Panc1 (cell line): Measurements from ENCODE around the gene PALS1. TPM values are rescaled to one million over a fixed set of nuclear protein-coding genes. Genes with fewer than 3 reads are reported as not detected.

Source experiments
- ATAC-seq: fragments of 200-7000 bp; cut with Tn5 transposase; 2 replicates; pipeline ENCODE4 v1.9.1; 2020; ENCODE audit warnings: mild to moderate bottlenecking, moderate library complexity
- BruUV-seq: library from RNA; stranded (reverse); fragments of 400-500 nt; replicated peaks from 2 replicates; lab custom pipeline; 2021; lab: Mats Ljungman, UMichigan
- CTCF ChIA-PET: fragments of 300-600 bp; sonication (Branson Sonifier 250); formaldehyde crosslinking; loops from one replicate; lab custom pipeline; 2022; ENCODE audit warnings: antibody characterized with exemption; lab: Charles Lee
- POLR2A ChIA-PET: fragments of 300-600 bp; sonication (Branson Sonifier 250); formaldehyde crosslinking; loops from one replicate; lab custom pipeline; 2022; ENCODE audit warnings: antibody characterized with exemption; lab: Charles Lee
- DNase-seq: peaks from one replicate; pipeline ENCODE4 v3.0.0-alpha.2; 2010; ENCODE audit warnings: low read depth, low spot score
- H3K27ac ChIP-seq: 2 replicates; pipeline ENCODE4 v1.5.1; 2011; ENCODE audit warnings: mild to moderate bottlenecking, low read length, inconsistent platforms
- H3K27me3 ChIP-seq: fragments of 200-500 bp; sonication (Bioruptor generic); 2 replicates; pipeline ENCODE4 v1.6.0; 2014; ENCODE audit warnings: low read length, inconsistent platforms; ENCODE audit not compliant: control insufficient read depth, insufficient read depth
- H3K36me3 ChIP-seq: fragments of 200-500 bp; sonication (Bioruptor generic); 2 replicates; pipeline ENCODE4 v1.5.1; 2014; ENCODE audit warnings: inconsistent platforms, mild to moderate bottlenecking, low read length, moderate library complexity; ENCODE audit not compliant: control insufficient read depth, insufficient read depth
- H3K4me1 ChIP-seq: 2 replicates; pipeline ENCODE4 v1.5.1; 2011; ENCODE audit warnings: inconsistent platforms, mild to moderate bottlenecking, low read length, moderate library complexity; ENCODE audit not compliant: control insufficient read depth, insufficient read depth
- H3K4me3 ChIP-seq, 2 experiments: 2 replicates each; pipeline ENCODE4 v1.5.1; 2011 to 2012; ENCODE audit warnings: low read depth in 2 of 2, low read length in 2 of 2, mild to moderate bottlenecking in 2 of 2, inconsistent platforms in 1 of 2, moderate library complexity in 1 of 2
- H3K9me3 ChIP-seq: fragments of 200-500 bp; sonication (Bioruptor generic); 2 replicates; pipeline ENCODE4 v1.5.1; 2014; ENCODE audit warnings: low read depth, mild to moderate bottlenecking, inconsistent platforms, low read length, moderate library complexity; ENCODE audit not compliant: control insufficient read depth, insufficient read depth
- CTCF ChIP-seq: fragments of 450-650 bp; IDR thresholded peaks from 2 replicates; pipeline ENCODE4 v1.5.1; 2017; ENCODE audit warnings: mild to moderate bottlenecking
- POLR2AphosphoS5 ChIP-seq: IDR thresholded peaks from 2 replicates; pipeline ENCODE4 v1.6.1; 2012; ENCODE audit warnings: mild to moderate bottlenecking, low read depth, low read length, moderate library complexity
- REST ChIP-seq, 2 experiments: IDR thresholded peaks; 2 replicates each; pipeline ENCODE4 v1.6.1; 2011 to 2012; ENCODE audit warnings: low read depth in 2 of 2, control low read depth in 1 of 2, low read length in 1 of 2, mild to moderate bottlenecking in 1 of 2, moderate library complexity in 1 of 2; ENCODE audit not compliant: insufficient read depth in 1 of 2
- SIN3A ChIP-seq: IDR thresholded peaks from 2 replicates; pipeline ENCODE4 v1.6.1; 2012; ENCODE audit warnings: low read depth, mild to moderate bottlenecking, low read length, moderate library complexity, borderline replicate concordance; ENCODE audit not compliant: insufficient read depth
- TCF7L2 ChIP-seq: IDR thresholded peaks from 2 replicates; pipeline ENCODE4 v1.6.1; 2011; ENCODE audit warnings: mild to moderate bottlenecking, low read depth, low read length, inconsistent platforms
- in situ Hi-C: cut with HindIII; loops from 2 replicates; pipeline ENCODE4 v1.10.0; 2016; ENCODE audit warnings: low sequenced_read_pairs, low pct_unique_long_range_greater_than_20kb
- intact Hi-C: fragments of 100-400 bp; cut with micrococcal nuclease; formaldehyde crosslinking; loops from one replicate; pipeline ENCODE4 v1.10.0; 2022; ENCODE audit not compliant: unreplicated experiment
- total RNA-seq: library from RNA; stranded (reverse); gene quantifications from one replicate; pipeline ENCODE4 v1.2.1, GENCODE V29; 2021; ENCODE audit not compliant: unreplicated experiment

PALS1 gene
- total RNA-seq, 1 experiment from 2014 or later = 52.6 TPM

- no peaks in the 10 kb centered on the region for H3K9me3 ChIP-seq
- no peaks in the 10 kb centered on the region for H3K27me3 ChIP-seq
- H3K4me1 ChIP-seq = peaks cover 29% of the 10 kb centered on the region
- in situ Hi-C loops (no loop called here), intact Hi-C loops (no loop called here)
- H3K27ac ChIP-seq = peak overlapping the region; percentile 98
- no peak for ATAC-seq
- BruUV-seq = no TSS peak
- DNase-seq = no peak
- no peak for TF ChIP-seq CTCF
- no peak for TF ChIP-seq TCF7L2
- TF ChIP-seq SIN3A = no peak
- TF ChIP-seq REST (IDR thresholded peaks at IDR 0.05; ENCODE audit: insufficient read depth in 1 of 2, low read depth in 2 of 2, low read length in 1 of 2) = no peak
- TF ChIP-seq POLR2AphosphoS5 = no peak
- no peaks in the 10 kb centered on the region for H3K36me3 ChIP-seq
- ChIA-PET POLR2A (interaction anchor here (0.6 kb wide), 1 partner anchor 1761 kb away, joined by 13 read pairs; no protein-coding TSS in a partner anchor), CTCF (no interaction called here)
- H3K4me3 ChIP-seq = peak overlapping the region; percentile 27 to 37
Measured at GRCh38 chr14:67192366-67192765, 48.9 kb upstream of the PALS1 start.

- Histone ChIP-seq H3K27ac (peak overlapping the region; percentile 63), H3K4me3 (no peak overlapping the region), H3K4me1 (peaks cover 12% of the 10 kb centered on the region), H3K36me3 (no peaks in the 10 kb centered on the region), H3K9me3 (no peaks in the 10 kb centered on the region), H3K27me3 (no peaks in the 10 kb centered on the region)
- no peak for ATAC-seq
- TF ChIP-seq CTCF (no peak), POLR2AphosphoS5 (no peak), SIN3A (no peak), TCF7L2 (no peak), REST (IDR thresholded peaks at IDR 0.05; ENCODE audit: insufficient read depth in 1 of 2, low read depth in 2 of 2, low read length in 1 of 2) (no peak)
- POLR2A ChIA-PET = no interaction called here
- DNase-seq = no peak
- CTCF ChIA-PET = no interaction called here
- in situ Hi-C loops = no loop called here
- BruUV-seq = no TSS peak
- intact Hi-C loops = no loop called here
Measured at GRCh38 chr14:67195279-67195678, 46.0 kb upstream of the PALS1 start.
